DND-41 (cell line): ENCODE results near the gene PCNA.

ENCODE experiments used
- EZH2 ChIP-seq: IDR thresholded peaks from 3 replicates; pipeline ENCODE4 v1.6.1; 2012; ENCODE audit warnings: borderline replicate concordance, low read depth, mild to moderate bottlenecking, moderate library complexity, low read length, inconsistent platforms; ENCODE audit not compliant: severe bottlenecking
- TF ChIP-seq, protein P1 (sequence below): IDR thresholded peaks from 2 replicates; pipeline ENCODE4 v1.5.1; 2012; ENCODE audit warnings: borderline replicate concordance, low read length, moderate library complexity, mild to moderate bottlenecking; ENCODE audit not compliant: poor library complexity, severe bottlenecking; ENCODE audit errors: extremely low read depth

DNA sequence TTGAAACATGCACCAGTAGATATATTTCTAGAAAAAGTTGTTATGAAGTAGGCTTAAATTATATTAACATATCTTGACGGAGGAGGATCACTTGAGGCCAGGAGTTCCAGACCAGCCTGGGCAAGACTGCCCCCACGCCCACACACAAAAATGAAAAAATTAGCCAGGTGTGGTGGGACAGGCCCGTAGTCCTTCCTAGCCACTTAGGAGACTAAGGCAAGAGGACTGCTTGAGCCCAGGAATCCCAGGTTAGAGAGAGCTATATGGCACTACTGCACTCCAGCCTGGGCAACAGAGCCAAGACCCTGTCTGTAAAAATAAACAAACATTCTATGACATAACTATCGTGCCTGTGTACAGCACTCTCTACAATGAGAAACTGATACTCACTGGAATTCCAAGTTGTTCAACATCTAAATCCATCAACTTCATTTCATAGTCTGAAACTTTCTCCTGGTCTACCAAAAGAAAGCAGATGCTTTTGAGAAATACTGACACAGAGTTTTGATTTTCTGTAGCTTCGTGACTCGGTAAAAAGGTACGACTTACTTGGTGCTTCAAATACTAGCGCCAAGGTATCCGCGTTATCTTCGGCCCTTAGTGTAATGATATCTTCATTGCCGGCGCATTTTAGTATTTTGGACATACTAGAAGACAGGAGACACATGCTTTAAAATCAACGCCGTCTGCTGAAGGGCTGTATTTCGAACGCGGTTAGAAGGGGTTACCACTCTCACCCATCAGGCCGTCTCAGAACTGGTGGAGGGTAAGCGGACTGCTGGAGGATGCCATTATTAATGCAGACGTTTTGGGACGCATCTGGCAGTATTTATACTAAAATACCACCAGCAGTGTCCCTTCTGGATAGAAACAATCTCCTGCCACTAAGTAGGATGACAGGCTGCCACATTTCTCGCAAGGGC is 1.3 kb downstream of the PCNA start:
- TF ChIP-seq, protein P1, sequence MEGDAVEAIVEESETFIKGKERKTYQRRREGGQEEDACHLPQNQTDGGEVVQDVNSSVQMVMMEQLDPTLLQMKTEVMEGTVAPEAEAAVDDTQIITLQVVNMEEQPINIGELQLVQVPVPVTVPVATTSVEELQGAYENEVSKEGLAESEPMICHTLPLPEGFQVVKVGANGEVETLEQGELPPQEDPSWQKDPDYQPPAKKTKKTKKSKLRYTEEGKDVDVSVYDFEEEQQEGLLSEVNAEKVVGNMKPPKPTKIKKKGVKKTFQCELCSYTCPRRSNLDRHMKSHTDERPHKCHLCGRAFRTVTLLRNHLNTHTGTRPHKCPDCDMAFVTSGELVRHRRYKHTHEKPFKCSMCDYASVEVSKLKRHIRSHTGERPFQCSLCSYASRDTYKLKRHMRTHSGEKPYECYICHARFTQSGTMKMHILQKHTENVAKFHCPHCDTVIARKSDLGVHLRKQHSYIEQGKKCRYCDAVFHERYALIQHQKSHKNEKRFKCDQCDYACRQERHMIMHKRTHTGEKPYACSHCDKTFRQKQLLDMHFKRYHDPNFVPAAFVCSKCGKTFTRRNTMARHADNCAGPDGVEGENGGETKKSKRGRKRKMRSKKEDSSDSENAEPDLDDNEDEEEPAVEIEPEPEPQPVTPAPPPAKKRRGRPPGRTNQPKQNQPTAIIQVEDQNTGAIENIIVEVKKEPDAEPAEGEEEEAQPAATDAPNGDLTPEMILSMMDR: no peak
- no peak for TF ChIP-seq EZH2
